ENCODE data around the gene MIA3.
A peak's percentile ranks its signal among the peaks of the same experiment; 100 is the strongest.

The MIA3 gene

GRCh38 chr1:222592171-222592570 is 25.7 kb upstream of the MIA3 start:
- Histone ChIP-seq H3K9me2 (replicated peaks; ENCODE audit: insufficient read depth, low read length) (no peaks in the 10 kb centered on the region), H3K27ac (ENCODE audit: low read length) (no peak overlapping the region), H3K4me1 (ENCODE audit: low read length) (peaks cover 24% of the 10 kb centered on the region), H3K36me3 (replicated peaks; ENCODE audit: insufficient read depth, low read length) (peaks cover 4% of the 10 kb centered on the region; the same call in 1 of the 2 replicates), H3K4me2 (ENCODE audit: low read depth, low read length) (peak overlapping the region; percentile 6; the same call in 1 of the 2 replicates), H3K4me3 (ENCODE audit: low read length) (no peak overlapping the region), H3K79me2 (ENCODE audit: low read length) (peaks cover 16% of the 10 kb centered on the region), H3K27me3 (replicated peaks; ENCODE audit: insufficient read depth, low read length) (no peaks in the 10 kb centered on the region), H3K9me3 (replicated peaks; ENCODE audit: insufficient read depth, low read length) (no peaks in the 10 kb centered on the region), H4K20me1 (ENCODE audit: insufficient read depth, low read length) (no peaks in the 10 kb centered on the region), H2AFZ (ENCODE audit: low read length) (peak overlapping the region; percentile 11; the same call in 1 of the 2 replicates), H3F3A (ENCODE audit: insufficient read depth, low read length) (0 out of 2 replicates have a peak, but pooled peaks cover 5% of the 10 kb centered on the region), H3K9ac (ENCODE audit: low read length) (no peak overlapping the region)
- no peak for TF ChIP-seq EZH2phosphoT487 (IDR thresholded peaks at IDR 0.05; ENCODE audit: low read length)
- TF ChIP-seq EZH2 (optimal IDR thresholded peaks at IDR 0.05; ENCODE audit: low read depth, low read length): no peak
- DNase-seq: peak; percentile 54

GRCh38 chr1:222594789-222595188 is 23.1 kb upstream of the MIA3 start:
- H3K4me1 ChIP-seq (ENCODE audit: low read length): peaks cover 22% of the 10 kb centered on the region
- H3K4me2 ChIP-seq (ENCODE audit: low read depth, low read length): no peak overlapping the region
- H3K4me3 ChIP-seq (ENCODE audit: low read length): no peak overlapping the region
- H3K27ac ChIP-seq (ENCODE audit: low read length): no peak overlapping the region
- no peaks in the 10 kb centered on the region for H3K36me3 ChIP-seq (replicated peaks; ENCODE audit: insufficient read depth, low read length)
- no peaks in the 10 kb centered on the region for H3K9me3 ChIP-seq (replicated peaks; ENCODE audit: insufficient read depth, low read length)
- no peak for TF ChIP-seq EZH2 (optimal IDR thresholded peaks at IDR 0.05; ENCODE audit: low read depth, low read length)
- no peak for TF ChIP-seq EZH2phosphoT487 (IDR thresholded peaks at IDR 0.05; ENCODE audit: low read length)
- TF ChIP-seq CTCF (IDR thresholded peaks at IDR 0.05; ENCODE audit: low read length): no peak
- no peak overlapping the region for H3K9ac ChIP-seq (ENCODE audit: low read length)
- H2AFZ ChIP-seq (ENCODE audit: low read length): no peak overlapping the region
- no peak for DNase-seq
- H3K27me3 ChIP-seq (replicated peaks; ENCODE audit: insufficient read depth, low read length): no peaks in the 10 kb centered on the region
- no peaks in the 10 kb centered on the region for H4K20me1 ChIP-seq (ENCODE audit: insufficient read depth, low read length)
- H3K9me2 ChIP-seq (replicated peaks; ENCODE audit: insufficient read depth, low read length): no peaks in the 10 kb centered on the region
- no peaks in the 10 kb centered on the region for H3K79me2 ChIP-seq (ENCODE audit: low read length)
- 0 out of 2 replicates have a peak, but pooled peaks cover 5% of the 10 kb centered on the region for H3F3A ChIP-seq (ENCODE audit: insufficient read depth, low read length)

- Histone ChIP-seq H3K4me3 (ENCODE audit: low read length) (no peak overlapping the region), H4K20me1 (ENCODE audit: insufficient read depth, low read length) (no peaks in the 10 kb centered on the region), H3K4me1 (ENCODE audit: low read length) (peaks cover 18% of the 10 kb centered on the region), H3F3A (ENCODE audit: insufficient read depth, low read length) (0 out of 2 replicates have a peak, but pooled peaks cover 5% of the 10 kb centered on the region), H3K27me3 (replicated peaks; ENCODE audit: insufficient read depth, low read length) (no peaks in the 10 kb centered on the region), H3K27ac (ENCODE audit: low read length) (no peak overlapping the region), H3K36me3 (replicated peaks; ENCODE audit: insufficient read depth, low read length) (no peaks in the 10 kb centered on the region), H3K9me3 (replicated peaks; ENCODE audit: insufficient read depth, low read length) (no peaks in the 10 kb centered on the region), H3K79me2 (ENCODE audit: low read length) (no peaks in the 10 kb centered on the region), H3K9me2 (replicated peaks; ENCODE audit: insufficient read depth, low read length) (no peaks in the 10 kb centered on the region), H3K4me2 (ENCODE audit: low read depth, low read length) (no peak overlapping the region), H3K9ac (ENCODE audit: low read length) (no peak overlapping the region), H2AFZ (ENCODE audit: low read length) (no peak overlapping the region)
- TF ChIP-seq EZH2 (optimal IDR thresholded peaks at IDR 0.05; ENCODE audit: low read depth, low read length): no peak
- TF ChIP-seq EZH2phosphoT487 (IDR thresholded peaks at IDR 0.05; ENCODE audit: low read length): no peak
- TF ChIP-seq CTCF (IDR thresholded peaks at IDR 0.05; ENCODE audit: low read length): no peak
- no peak for DNase-seq
These were observed 21.2 kb upstream of the MIA3 start for GRCh38 chr1:222596696-222597095.

GRCh38 chr1:222600281-222600680 is 17.6 kb upstream of the MIA3 start:
- H3K4me1 ChIP-seq (ENCODE audit: low read length): peaks cover 6% of the 10 kb centered on the region
- no peaks in the 10 kb centered on the region for H4K20me1 ChIP-seq (ENCODE audit: insufficient read depth, low read length)
- H3K27me3 ChIP-seq (replicated peaks; ENCODE audit: insufficient read depth, low read length): no peaks in the 10 kb centered on the region
- no peaks in the 10 kb centered on the region for H3K9me2 ChIP-seq (replicated peaks; ENCODE audit: insufficient read depth, low read length)
- no peaks in the 10 kb centered on the region for H3K36me3 ChIP-seq (replicated peaks; ENCODE audit: insufficient read depth, low read length)
- no peak for TF ChIP-seq EZH2phosphoT487 (IDR thresholded peaks at IDR 0.05; ENCODE audit: low read length)
- no peak overlapping the region for H3K27ac ChIP-seq (ENCODE audit: low read length)
- no peak for DNase-seq
- no peaks in the 10 kb centered on the region for H3K9me3 ChIP-seq (replicated peaks; ENCODE audit: insufficient read depth, low read length)
- no peak overlapping the region for H3K4me2 ChIP-seq (ENCODE audit: low read depth, low read length)
- H3K79me2 ChIP-seq (ENCODE audit: low read length): no peaks in the 10 kb centered on the region
- H3K9ac ChIP-seq (ENCODE audit: low read length): no peak overlapping the region
- H3K4me3 ChIP-seq (ENCODE audit: low read length): no peak overlapping the region
- H2AFZ ChIP-seq (ENCODE audit: low read length): no peak overlapping the region
- H3F3A ChIP-seq (ENCODE audit: insufficient read depth, low read length): no peaks in the 10 kb centered on the region

Measured in MM.1S (cell line).